Measurements from ENCODE around the gene NME3. TPM values are rescaled to one million over a fixed set of nuclear protein-coding genes. Genes with fewer than 3 reads are reported as not detected.

The NME3 gene
- total RNA-seq, 5 donors from 2014 or later (not counting 1 experiment from before 2014, with no cell fraction given) = 45.1 to 95.9 (median 87.5) TPM

DNA sequence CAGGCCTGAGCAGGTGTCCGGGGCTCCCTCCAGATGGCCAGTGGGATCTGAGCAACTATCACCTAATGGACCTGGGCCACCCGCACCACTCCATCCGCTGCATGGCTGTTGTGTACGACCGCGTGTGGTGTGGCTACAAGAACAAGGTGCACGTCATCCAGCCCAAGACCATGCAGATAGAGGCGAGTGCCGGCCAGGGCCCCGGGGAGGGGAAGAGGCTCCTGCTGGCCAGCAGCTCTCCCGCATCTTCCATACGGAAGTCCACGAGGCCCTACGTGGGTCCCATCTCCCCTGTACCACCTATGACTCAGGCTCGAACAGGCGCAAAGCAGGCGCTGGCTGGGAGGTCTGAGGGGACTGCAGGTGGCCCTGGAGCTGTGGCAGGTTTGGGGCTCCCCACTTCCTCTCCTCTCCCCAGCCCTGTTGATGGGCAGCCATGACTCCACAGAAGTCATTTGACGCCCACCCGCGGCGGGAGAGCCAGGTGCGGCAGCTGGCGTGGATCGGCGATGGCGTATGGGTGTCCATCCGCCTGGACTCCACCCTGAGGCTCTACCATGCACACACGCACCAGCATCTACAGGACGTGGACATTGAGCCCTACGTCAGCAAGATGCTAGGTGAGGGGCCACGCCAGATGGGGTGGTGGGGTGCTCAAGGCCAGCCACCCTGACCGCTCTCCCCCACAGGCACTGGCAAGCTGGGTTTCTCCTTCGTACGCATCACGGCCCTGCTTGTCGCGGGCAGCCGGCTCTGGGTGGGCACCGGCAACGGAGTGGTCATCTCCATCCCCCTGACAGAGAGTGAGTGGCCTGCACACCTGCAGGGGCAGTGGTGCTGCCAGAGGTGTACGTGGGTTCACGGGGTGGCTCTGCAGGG, 4.0 kb downstream of the NME3 start:
- POLR2A ChIA-PET = no interaction called here

DNA sequence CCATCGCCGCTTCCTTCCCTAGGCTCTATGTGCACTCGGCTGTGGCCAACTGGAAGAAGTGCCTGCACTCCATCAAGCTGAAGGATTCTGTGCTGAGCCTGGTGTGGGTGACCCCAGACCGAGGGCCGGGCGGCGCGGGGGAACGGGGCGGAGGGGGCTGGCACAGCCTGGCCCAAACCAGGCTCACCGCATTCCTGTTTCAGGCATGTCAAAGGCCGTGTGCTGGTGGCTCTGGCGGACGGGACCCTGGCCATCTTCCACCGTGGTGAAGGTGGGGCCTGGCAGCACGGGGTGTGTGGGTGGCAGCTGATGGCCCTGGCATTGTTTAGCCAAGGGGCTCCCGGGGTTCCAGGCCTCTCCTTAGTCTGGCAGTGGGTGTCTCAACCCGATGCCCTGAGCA, 4.6 kb downstream of the NME3 start:
- no peak overlapping the region for H3K27ac ChIP-seq (ENCODE audit: low read length)
- Mint-ChIP-seq H3K36me3 (peaks cover 6% of the 10 kb centered on the region), H3K9me3 (no peaks in the 10 kb centered on the region), H3K4me3 (no peak overlapping the region), H3K27me3 (no peaks in the 10 kb centered on the region), H3K4me1 (peaks cover 3 to 8% (median 3%) of the 10 kb centered on the region in 3 donors), H3K27ac (no peak overlapping the region)
- H3K4me3 ChIP-seq (ENCODE audit: control insufficient read depth in 1 of 2, extremely low read depth in 1 of 2, low read length in 1 of 2) = no peak overlapping the region
- DNase-seq (no peak), ATAC-seq (replicated peaks in 1 of 4) (no peak)
- H3K9me3 ChIP-seq = no peaks in the 10 kb centered on the region
- peaks cover 16 to 51% of the 10 kb centered on the region in 2 donors for H3K36me3 ChIP-seq (ENCODE audit: control insufficient read depth in 2 of 2, extremely low read depth in 1 of 2, insufficient read depth in 1 of 2, low read length in 1 of 2)
- POLR2A ChIA-PET = no interaction called here
- CTCF ChIA-PET = no interaction called here
- 93% methylated on average over 18 of the region's 18 CpGs for WGBS (ENCODE audit: insufficient coverage)
- peaks cover 0 to 15% of the 10 kb centered on the region in 2 experiments for H3K4me1 ChIP-seq (ENCODE audit: control insufficient read depth in 1 of 2, extremely low read depth in 1 of 2, insufficient read depth in 2 of 2, low read length in 2 of 2)
- no peaks in the 10 kb centered on the region for H3K27me3 ChIP-seq (replicated peaks in 1 of 2; ENCODE audit: control insufficient read depth in 2 of 2, extremely low read depth in 1 of 2, insufficient read depth in 2 of 2, low read length in 1 of 2)

More for the DNA sequence above, 4.0 kb downstream of the NME3 start:
- H3K27me3 Mint-ChIP-seq = no peaks in the 10 kb centered on the region
- peaks cover 8 to 14% (median 10%) of the 10 kb centered on the region in 3 donors for H3K4me1 Mint-ChIP-seq
- DNase-seq (no peak), ATAC-seq (replicated peaks in 1 of 4) (no peak)
- 98% methylated on average over 24 of the region's 42 CpGs for WGBS (ENCODE audit: insufficient coverage)
- no peaks in the 10 kb centered on the region for H3K9me3 Mint-ChIP-seq
- Histone ChIP-seq H3K27me3 (replicated peaks in 1 of 2; ENCODE audit: control insufficient read depth in 2 of 2, extremely low read depth in 1 of 2, insufficient read depth in 2 of 2, low read length in 1 of 2) (no peaks in the 10 kb centered on the region), H3K36me3 (ENCODE audit: control insufficient read depth in 2 of 2, extremely low read depth in 1 of 2, insufficient read depth in 1 of 2, low read length in 1 of 2) (peaks cover 13 to 46% of the 10 kb centered on the region in 2 donors), H3K27ac (ENCODE audit: low read length) (no peak overlapping the region), H3K4me3 (ENCODE audit: control insufficient read depth in 1 of 2, extremely low read depth in 1 of 2, low read length in 1 of 2) (no peak overlapping the region), H3K9me3 (no peaks in the 10 kb centered on the region), H3K4me1 (ENCODE audit: control insufficient read depth in 1 of 2, extremely low read depth in 1 of 2, insufficient read depth in 2 of 2, low read length in 2 of 2) (peaks cover 0 to 22% of the 10 kb centered on the region in 2 experiments)
- no peak overlapping the region for H3K27ac Mint-ChIP-seq
- H3K36me3 Mint-ChIP-seq = peaks cover 6% of the 10 kb centered on the region
- CTCF ChIA-PET = no interaction called here
- H3K4me3 Mint-ChIP-seq = no peak overlapping the region

DNA sequence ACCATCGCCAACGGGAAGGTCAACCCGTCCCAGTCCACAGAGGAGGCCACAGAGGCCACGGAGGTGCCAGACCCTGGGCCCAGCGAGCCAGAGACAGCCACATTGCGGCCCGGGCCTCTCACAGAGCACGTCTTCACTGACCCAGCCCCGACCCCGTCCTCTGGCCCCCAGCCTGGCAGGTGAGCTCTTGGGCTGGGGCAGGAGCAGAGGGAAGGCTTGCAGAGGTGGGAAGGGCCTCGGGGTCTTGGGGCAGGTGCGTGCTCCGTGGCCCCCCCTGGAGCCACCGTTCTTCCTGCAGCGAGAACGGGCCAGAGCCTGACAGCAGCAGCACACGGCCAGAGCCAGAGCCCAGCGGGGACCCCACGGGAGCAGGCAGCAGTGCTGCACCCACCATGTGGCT, 5.1 kb downstream of the NME3 start:
- no peak for DNase-seq
- WGBS (ENCODE audit: insufficient coverage) = 94% methylated on average over 17 of the region's 19 CpGs
- H3K4me3 Mint-ChIP-seq = no peak overlapping the region
- Histone ChIP-seq H3K4me1 (ENCODE audit: control insufficient read depth in 1 of 2, extremely low read depth in 1 of 2, insufficient read depth in 2 of 2, low read length in 2 of 2) (peaks cover 0 to 15% of the 10 kb centered on the region in 2 experiments), H3K4me3 (ENCODE audit: control insufficient read depth in 1 of 2, extremely low read depth in 1 of 2, low read length in 1 of 2) (no peak overlapping the region), H3K27me3 (replicated peaks in 1 of 2; ENCODE audit: control insufficient read depth in 2 of 2, extremely low read depth in 1 of 2, insufficient read depth in 2 of 2, low read length in 1 of 2) (no peaks in the 10 kb centered on the region), H3K9me3 (no peaks in the 10 kb centered on the region), H3K36me3 (ENCODE audit: control insufficient read depth in 2 of 2, extremely low read depth in 1 of 2, insufficient read depth in 1 of 2, low read length in 1 of 2) (peaks cover 17 to 51% of the 10 kb centered on the region in 2 donors), H3K27ac (ENCODE audit: low read length) (no peak overlapping the region)
- peaks cover 10% of the 10 kb centered on the region for H3K36me3 Mint-ChIP-seq
- no peak overlapping the region for H3K27ac Mint-ChIP-seq
- no peaks in the 10 kb centered on the region for H3K27me3 Mint-ChIP-seq
- ATAC-seq (replicated peaks in 1 of 4) = no peak
- ChIA-PET POLR2A (no interaction called here), CTCF (no interaction called here)
- no peaks in the 10 kb centered on the region for H3K9me3 Mint-ChIP-seq
- peaks cover 2 to 7% (median 3%) of the 10 kb centered on the region in 3 donors for H3K4me1 Mint-ChIP-seq

DNA sequence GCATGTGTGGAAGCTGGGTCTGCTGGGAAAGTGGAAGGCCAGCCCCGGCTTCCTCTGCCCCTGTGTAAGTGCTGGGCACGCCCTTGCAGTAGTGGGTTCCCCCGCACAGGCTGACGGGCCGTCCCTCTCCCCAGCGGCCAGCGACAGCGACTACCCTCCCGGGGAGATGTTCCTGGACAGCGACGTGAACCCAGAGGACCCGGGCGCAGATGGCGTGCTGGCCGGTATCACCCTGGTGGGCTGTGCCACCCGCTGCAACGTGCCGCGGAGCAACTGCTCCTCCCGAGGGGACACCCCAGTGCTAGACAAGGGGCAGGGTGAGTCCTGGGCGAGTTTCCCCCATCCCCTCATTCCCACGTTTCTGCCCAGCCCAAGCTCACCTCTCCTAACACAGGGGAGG, 5.5 kb downstream of the NME3 start:
- Histone ChIP-seq H3K27me3 (replicated peaks in 1 of 2; ENCODE audit: control insufficient read depth in 2 of 2, extremely low read depth in 1 of 2, insufficient read depth in 2 of 2, low read length in 1 of 2) (no peaks in the 10 kb centered on the region), H3K4me3 (ENCODE audit: control insufficient read depth in 1 of 2, extremely low read depth in 1 of 2, low read length in 1 of 2) (no peak overlapping the region), H3K4me1 (ENCODE audit: control insufficient read depth in 1 of 2, extremely low read depth in 1 of 2, insufficient read depth in 2 of 2, low read length in 2 of 2) (peaks cover 0 to 14% of the 10 kb centered on the region in 2 experiments), H3K9me3 (no peaks in the 10 kb centered on the region), H3K36me3 (ENCODE audit: control insufficient read depth in 2 of 2, extremely low read depth in 1 of 2, insufficient read depth in 1 of 2, low read length in 1 of 2) (peaks cover 21 to 55% of the 10 kb centered on the region in 2 donors), H3K27ac (ENCODE audit: low read length) (no peak overlapping the region)
- no peak overlapping the region for H3K27ac Mint-ChIP-seq
- no peaks in the 10 kb centered on the region for H3K9me3 Mint-ChIP-seq
- DNase-seq = no peak
- H3K27me3 Mint-ChIP-seq = no peaks in the 10 kb centered on the region
- ATAC-seq (replicated peaks in 1 of 4) = no peak
- H3K4me1 Mint-ChIP-seq = peaks cover 2 to 7% (median 3%) of the 10 kb centered on the region in 3 donors
- 93% methylated on average over 16 of the region's 22 CpGs for WGBS (ENCODE audit: insufficient coverage)
- no peak overlapping the region for H3K4me3 Mint-ChIP-seq
- peaks cover 12% of the 10 kb centered on the region for H3K36me3 Mint-ChIP-seq
- CTCF ChIA-PET = no interaction called here
- POLR2A ChIA-PET = no interaction called here

DNA sequence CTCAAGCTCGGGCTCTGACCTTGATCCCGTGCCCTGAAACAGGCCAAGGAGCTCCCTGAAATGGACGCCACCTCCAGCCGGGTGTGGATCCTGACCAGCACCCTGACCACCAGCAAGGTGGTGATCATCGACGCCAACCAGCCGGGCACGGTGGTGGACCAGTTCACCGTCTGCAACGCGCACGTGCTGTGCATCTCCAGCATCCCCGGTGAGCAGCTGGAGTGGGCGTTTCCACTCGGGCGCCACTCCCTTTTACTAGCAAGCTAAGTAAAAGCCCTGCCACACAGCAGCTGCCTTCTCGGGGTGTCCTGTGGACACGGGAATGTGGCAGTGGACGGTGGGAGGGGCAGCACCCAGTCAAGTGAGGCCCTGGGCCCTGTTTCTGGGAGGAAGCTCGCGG, 6.4 kb downstream of the NME3 start:
- ATAC-seq (replicated peaks in 1 of 4) = no peak
- Mint-ChIP-seq H3K36me3 (peaks cover 17% of the 10 kb centered on the region), H3K4me1 (peaks cover under 1 to 2% (median under 1%) of the 10 kb centered on the region in 3 donors), H3K27me3 (no peaks in the 10 kb centered on the region), H3K9me3 (no peaks in the 10 kb centered on the region), H3K27ac (no peak overlapping the region), H3K4me3 (no peak overlapping the region)
- Histone ChIP-seq H3K36me3 (ENCODE audit: control insufficient read depth in 2 of 2, extremely low read depth in 1 of 2, insufficient read depth in 1 of 2, low read length in 1 of 2) (peaks cover 28 to 59% of the 10 kb centered on the region in 2 donors), H3K27me3 (replicated peaks in 1 of 2; ENCODE audit: control insufficient read depth in 2 of 2, extremely low read depth in 1 of 2, insufficient read depth in 2 of 2, low read length in 1 of 2) (no peaks in the 10 kb centered on the region), H3K4me1 (ENCODE audit: control insufficient read depth in 1 of 2, extremely low read depth in 1 of 2, insufficient read depth in 2 of 2, low read length in 2 of 2) (peaks cover 0 to 5% of the 10 kb centered on the region in 2 experiments), H3K4me3 (ENCODE audit: control insufficient read depth in 1 of 2, extremely low read depth in 1 of 2, low read length in 1 of 2) (no peak overlapping the region), H3K27ac (ENCODE audit: low read length) (no peak overlapping the region), H3K9me3 (no peaks in the 10 kb centered on the region)
- 91% methylated on average over 16 of the region's 21 CpGs for WGBS (ENCODE audit: insufficient coverage)
- no peak for DNase-seq
- ChIA-PET CTCF (no interaction called here), POLR2A (interaction anchor here in 1 of 2 donors (0.6 kb wide), 1 partner anchor 36 kb away, joined by 3 read pairs; no protein-coding TSS in a partner anchor)

DNA sequence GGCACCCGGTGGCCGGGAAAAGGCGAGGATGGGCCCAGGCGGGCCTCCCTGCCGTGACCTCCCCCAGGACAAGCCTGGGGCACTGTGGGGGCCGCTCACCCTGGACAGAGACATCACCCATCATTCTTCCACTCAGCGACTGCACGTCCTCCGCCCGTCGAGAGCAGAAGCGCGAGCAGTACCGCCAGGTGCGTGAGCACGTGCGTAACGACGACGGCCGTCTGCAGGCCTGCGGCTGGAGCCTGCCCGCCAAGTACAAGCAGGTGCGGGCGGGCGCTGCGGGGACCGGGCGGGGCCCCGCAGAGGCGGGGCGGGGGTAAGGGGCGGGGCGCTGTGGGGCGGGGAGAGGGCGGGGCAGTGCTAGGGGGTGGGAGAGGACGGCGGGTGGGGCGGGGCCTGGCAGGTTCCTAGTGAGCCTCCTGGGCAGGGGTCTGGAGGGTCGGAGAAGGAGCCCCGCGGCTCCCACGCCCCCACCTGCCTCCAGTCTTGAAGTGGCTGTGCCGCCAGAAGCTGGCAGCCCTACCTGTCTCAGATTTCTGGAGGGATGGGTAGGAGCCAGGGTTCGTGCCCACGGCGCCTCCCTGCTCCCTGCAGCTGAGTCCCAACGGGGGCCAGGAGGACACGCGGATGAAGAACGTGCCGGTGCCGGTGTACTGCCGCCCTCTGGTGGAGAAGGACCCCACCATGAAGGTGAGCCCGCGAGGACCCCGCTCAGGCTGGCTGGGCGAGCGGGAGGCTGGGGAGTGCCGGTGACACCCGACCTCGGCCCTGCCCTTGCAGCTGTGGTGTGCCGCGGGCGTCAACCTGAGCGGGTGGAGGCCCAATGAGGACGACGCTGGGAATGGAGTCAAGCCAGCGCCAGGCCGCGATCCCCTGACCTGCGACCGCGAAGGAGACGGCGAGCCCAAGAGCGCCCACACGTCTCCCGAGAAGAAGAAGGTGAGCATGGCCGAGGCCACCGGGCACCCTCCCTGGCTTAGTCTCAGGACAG, 7.5 kb downstream of the NME3 start:
- Histone ChIP-seq H3K4me3 (ENCODE audit: control insufficient read depth in 1 of 2, extremely low read depth in 1 of 2, low read length in 1 of 2) (no peak overlapping the region), H3K9me3 (no peaks in the 10 kb centered on the region), H3K27ac (ENCODE audit: low read length) (no peak overlapping the region), H3K4me1 (ENCODE audit: control insufficient read depth in 1 of 2, extremely low read depth in 1 of 2, insufficient read depth in 2 of 2, low read length in 2 of 2) (no peaks in the 10 kb centered on the region), H3K27me3 (replicated peaks in 1 of 2; ENCODE audit: control insufficient read depth in 2 of 2, extremely low read depth in 1 of 2, insufficient read depth in 2 of 2, low read length in 1 of 2) (no peaks in the 10 kb centered on the region), H3K36me3 (ENCODE audit: control insufficient read depth in 2 of 2, extremely low read depth in 1 of 2, insufficient read depth in 1 of 2, low read length in 1 of 2) (peaks cover 28 to 59% of the 10 kb centered on the region in 2 donors)
- CTCF ChIA-PET = no interaction called here
- Mint-ChIP-seq H3K27ac (no peak overlapping the region), H3K27me3 (no peaks in the 10 kb centered on the region), H3K4me3 (no peak overlapping the region), H3K4me1 (no peaks in the 10 kb centered on the region), H3K36me3 (peaks cover 17% of the 10 kb centered on the region), H3K9me3 (no peaks in the 10 kb centered on the region)
- POLR2A ChIA-PET = interaction anchor here in 1 of 2 donors (0.6 kb wide), 1 partner anchor 34 kb away, joined by 3 read pairs; no protein-coding TSS in a partner anchor
- ATAC-seq (replicated peaks in 1 of 4) = no peak
- WGBS (ENCODE audit: insufficient coverage) = 94% methylated on average over 54 of the region's 81 CpGs
- DNase-seq = no peak

Data from T-cell (primary cell).